Epithelial cell of esophagus (primary cell): ENCODE data around the gene BATF.
A peak's percentile ranks its signal among the peaks of the same experiment; 100 is the strongest.

Experiments used
- DNase-seq: peaks from one replicate; pipeline ENCODE4 v3.0.0; 2010; ENCODE audit warnings: low read depth
- H3K4me3 ChIP-seq: 2 replicates; pipeline ENCODE4 v1.5.1; 2011; ENCODE audit warnings: mild to moderate bottlenecking, low read length, control low read depth
- TF ChIP-seq, protein P1 (sequence below): IDR thresholded peaks from 2 replicates; pipeline ENCODE4 v1.5.1; 2011; ENCODE audit warnings: low read depth, mild to moderate bottlenecking, low read length, control low read depth, inconsistent platforms; ENCODE audit not compliant: insufficient read depth; ENCODE audit errors: missing control alignments

The BATF gene

DNA sequence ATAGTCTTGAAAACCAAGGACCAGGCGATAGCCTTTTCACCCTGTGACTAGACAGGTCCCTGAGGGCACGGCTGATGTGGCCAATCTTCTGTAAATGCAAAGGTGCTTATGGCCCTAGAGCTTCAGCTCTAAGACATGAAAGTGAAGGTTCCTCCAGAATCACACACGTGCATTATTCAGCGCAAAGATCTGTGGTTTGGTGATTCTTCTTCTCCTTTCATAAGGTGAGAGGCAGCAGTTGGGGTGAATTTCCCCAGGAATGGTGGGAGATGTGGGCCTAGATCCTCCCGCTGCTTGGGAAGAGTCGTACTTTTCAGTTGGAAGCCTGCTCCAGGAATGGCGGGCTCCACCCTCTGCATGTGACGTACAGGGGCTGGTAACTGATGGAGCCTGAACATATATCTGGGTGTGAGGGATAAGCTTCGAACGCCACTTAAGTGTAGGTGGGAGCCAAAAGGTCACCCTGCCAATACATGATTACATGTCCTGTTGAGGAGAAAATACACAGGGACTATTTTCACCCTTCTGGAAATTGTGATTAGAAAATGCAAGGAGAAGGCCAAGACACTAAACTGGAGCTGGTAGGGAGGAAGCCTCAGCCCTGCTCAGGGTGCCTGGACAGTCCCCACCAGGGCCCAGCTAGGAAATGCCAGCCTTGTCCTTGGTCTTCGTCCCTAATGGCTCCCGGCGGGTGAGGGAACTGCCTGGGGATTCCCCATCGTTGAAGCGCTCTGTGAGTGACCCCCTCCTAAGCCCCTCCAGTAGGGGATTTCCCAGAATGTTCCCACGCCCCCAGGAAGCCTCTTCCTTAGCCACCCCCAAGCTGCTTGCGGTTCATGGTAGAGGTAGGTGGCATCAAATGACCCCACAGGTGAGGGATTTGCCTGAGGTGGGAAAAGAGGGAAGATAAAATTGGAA lies 17.6 kb downstream of the BATF start:
- H3K4me3 ChIP-seq: no peak overlapping the region
- DNase-seq: no peak
- TF ChIP-seq, protein P1, sequence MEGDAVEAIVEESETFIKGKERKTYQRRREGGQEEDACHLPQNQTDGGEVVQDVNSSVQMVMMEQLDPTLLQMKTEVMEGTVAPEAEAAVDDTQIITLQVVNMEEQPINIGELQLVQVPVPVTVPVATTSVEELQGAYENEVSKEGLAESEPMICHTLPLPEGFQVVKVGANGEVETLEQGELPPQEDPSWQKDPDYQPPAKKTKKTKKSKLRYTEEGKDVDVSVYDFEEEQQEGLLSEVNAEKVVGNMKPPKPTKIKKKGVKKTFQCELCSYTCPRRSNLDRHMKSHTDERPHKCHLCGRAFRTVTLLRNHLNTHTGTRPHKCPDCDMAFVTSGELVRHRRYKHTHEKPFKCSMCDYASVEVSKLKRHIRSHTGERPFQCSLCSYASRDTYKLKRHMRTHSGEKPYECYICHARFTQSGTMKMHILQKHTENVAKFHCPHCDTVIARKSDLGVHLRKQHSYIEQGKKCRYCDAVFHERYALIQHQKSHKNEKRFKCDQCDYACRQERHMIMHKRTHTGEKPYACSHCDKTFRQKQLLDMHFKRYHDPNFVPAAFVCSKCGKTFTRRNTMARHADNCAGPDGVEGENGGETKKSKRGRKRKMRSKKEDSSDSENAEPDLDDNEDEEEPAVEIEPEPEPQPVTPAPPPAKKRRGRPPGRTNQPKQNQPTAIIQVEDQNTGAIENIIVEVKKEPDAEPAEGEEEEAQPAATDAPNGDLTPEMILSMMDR: no peak

DNA sequence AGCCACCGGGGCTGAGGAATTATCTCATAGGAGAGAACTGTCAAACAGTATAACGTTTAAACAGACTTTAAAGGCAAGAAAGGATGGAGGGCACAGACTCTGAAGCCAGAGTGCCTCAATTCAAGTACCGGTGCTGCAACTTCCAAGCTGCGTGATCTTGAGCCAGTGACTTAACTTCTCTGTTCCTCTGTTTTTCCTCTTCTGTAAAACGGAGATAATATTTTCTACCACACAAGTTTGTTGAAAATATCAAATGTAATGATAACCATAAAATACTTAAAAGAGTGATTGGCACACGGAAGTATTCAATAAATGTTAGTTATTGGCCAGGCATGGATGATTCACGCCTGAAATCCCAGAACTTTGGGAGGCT lies 18.2 kb downstream of the BATF start:
- H3K4me3 ChIP-seq: no peak overlapping the region
- no peak for DNase-seq
- TF ChIP-seq, protein P1: no peak

DNA sequence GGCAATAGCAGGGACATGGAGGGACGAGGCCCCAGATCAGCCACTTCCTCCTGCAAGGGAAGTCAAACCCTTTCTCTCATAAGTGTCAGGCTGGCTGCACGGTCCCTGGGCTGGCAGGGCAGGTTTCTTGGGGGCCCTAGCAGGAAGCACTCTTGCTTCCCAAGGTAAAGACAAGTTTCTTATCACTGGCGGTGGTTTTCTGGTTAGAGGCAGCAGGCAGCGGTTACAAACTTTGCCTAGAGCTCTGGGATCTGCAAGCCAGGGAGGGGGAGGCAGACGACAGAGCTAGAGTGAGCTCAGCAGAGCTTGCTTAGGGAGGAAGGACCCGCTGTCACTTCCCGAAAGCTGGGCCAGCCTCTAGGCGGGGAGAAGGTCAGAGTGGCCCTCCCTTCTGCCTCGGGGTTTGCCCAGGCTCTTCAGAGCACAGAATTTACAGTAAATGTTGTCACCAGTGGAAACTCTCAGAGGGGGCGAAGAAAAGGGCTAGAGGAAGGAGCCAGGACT lies 20.4 kb downstream of the BATF start:
- H3K4me3 ChIP-seq: no peak overlapping the region
- TF ChIP-seq, protein P1: no peak
- DNase-seq: no peak

DNA sequence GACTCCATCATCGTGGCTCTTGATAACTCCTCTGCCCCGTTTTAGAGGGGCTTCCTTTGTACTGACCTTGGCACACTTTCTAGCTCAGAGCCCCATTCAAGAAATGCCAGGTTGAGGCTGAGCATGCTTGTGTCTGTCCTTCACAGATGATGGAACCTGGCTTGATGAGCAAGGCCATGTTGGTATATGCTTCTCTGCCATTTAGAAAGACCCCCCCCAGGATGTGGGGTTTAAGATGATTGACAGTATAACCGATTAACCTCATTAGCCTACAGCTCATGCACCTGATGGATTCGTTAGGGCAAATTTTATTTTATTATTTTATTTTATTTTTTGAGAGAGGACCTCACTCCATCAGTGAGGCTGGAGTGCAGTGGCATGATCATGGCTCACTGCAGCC lies 21.0 kb downstream of the BATF start:
- H3K4me3 ChIP-seq: no peak overlapping the region
- DNase-seq: no peak
- TF ChIP-seq, protein P1: no peak

DNA sequence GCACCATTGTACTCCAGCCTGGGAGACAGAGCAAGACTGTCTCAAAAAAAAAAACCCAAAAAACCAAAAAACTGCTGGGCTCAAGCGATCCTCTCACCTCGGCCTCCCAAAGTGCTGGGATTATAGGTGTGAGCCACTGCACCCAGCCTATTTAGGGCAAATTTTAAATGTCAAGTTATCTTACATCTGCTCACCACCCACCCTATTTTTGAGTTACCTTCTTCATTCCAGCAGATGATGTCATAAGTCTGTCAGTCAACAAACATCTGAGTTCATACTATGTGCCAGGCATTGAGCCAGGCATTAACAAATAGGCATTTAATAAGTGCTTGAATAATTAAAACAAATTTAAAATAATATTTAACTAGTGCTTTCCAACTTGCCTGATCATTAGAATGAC lies 21.5 kb downstream of the BATF start:
- DNase-seq: peak; percentile 36
- TF ChIP-seq, protein P1: no peak
- H3K4me3 ChIP-seq: no peak overlapping the region

DNA sequence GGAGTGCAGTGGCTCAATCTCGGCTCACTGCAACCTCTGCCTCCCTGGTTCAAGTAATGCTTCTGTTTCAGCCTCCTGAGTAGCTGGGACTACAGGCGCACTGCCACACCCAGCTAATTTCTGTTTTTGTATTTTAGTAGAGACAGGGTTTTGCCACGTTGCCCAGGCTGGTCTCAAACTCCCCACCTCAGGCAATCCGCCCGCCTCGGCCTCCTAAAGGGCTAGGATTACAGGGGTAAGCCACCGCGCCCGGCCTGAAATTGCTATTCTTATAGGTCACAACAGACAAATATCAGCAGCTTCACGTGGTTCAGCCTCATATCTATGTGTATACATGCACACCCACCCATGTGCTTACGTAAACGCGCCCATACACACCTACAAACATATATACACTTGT lies 23.6 kb downstream of the BATF start:
- TF ChIP-seq, protein P1: no peak
- no peak for DNase-seq
- H3K4me3 ChIP-seq: no peak overlapping the region
